ENCODE data around the gene RNASEH2B.

The RNASEH2B gene

GRCh38 chr13:50888362-50888761 lies 21.2 kb upstream of the RNASEH2B start:
- Histone ChIP-seq H3K36me3 (no peaks in the 10 kb centered on the region), H3K4me3 (no peak overlapping the region), H3K27ac (no peak overlapping the region), H3K27me3 (no peaks in the 10 kb centered on the region), H3K4me1 (no peaks in the 10 kb centered on the region), H3K9me3 (no peaks in the 10 kb centered on the region)
- intact Hi-C loops (cut with DNase I; ENCODE audit: low total_unique reads), result no loop called here
- TF ChIP-seq CTCF (IDR thresholded peaks at IDR 0.05), result no peak
- DNase-seq, result no peak

GRCh38 chr13:50889317-50889716 lies 20.3 kb upstream of the RNASEH2B start:
- TF ChIP-seq CTCF (IDR thresholded peaks at IDR 0.05), result no peak
- no peaks in the 10 kb centered on the region for H3K36me3 ChIP-seq
- H3K4me3 ChIP-seq, result no peak overlapping the region
- H3K27ac ChIP-seq, result no peak overlapping the region
- intact Hi-C loops (cut with DNase I; ENCODE audit: low total_unique reads), result no loop called here
- H3K27me3 ChIP-seq, result no peaks in the 10 kb centered on the region
- H3K4me1 ChIP-seq, result no peaks in the 10 kb centered on the region
- H3K9me3 ChIP-seq, result no peaks in the 10 kb centered on the region
- no peak for DNase-seq

GRCh38 chr13:50891206-50891605 lies 18.4 kb upstream of the RNASEH2B start:
- Histone ChIP-seq H3K9me3 (no peaks in the 10 kb centered on the region), H3K4me3 (no peak overlapping the region), H3K27me3 (no peaks in the 10 kb centered on the region), H3K4me1 (no peaks in the 10 kb centered on the region), H3K36me3 (no peaks in the 10 kb centered on the region), H3K27ac (no peak overlapping the region)
- TF ChIP-seq CTCF (IDR thresholded peaks at IDR 0.05), result no peak
- no peak for DNase-seq
- intact Hi-C loops (cut with DNase I; ENCODE audit: low total_unique reads), result no loop called here

GRCh38 chr13:50892210-50892944 lies 17.2 kb upstream of the RNASEH2B start:
- intact Hi-C loops (cut with DNase I; ENCODE audit: low total_unique reads), result no loop called here
- TF ChIP-seq CTCF (IDR thresholded peaks at IDR 0.05), result no peak
- Histone ChIP-seq H3K9me3 (no peaks in the 10 kb centered on the region), H3K27ac (no peak overlapping the region), H3K36me3 (no peaks in the 10 kb centered on the region), H3K4me1 (no peaks in the 10 kb centered on the region), H3K27me3 (no peaks in the 10 kb centered on the region), H3K4me3 (no peak overlapping the region)
- DNase-seq, result no peak

- no peaks in the 10 kb centered on the region for H3K36me3 ChIP-seq
- no peak for TF ChIP-seq CTCF (IDR thresholded peaks at IDR 0.05)
- DNase-seq, result no peak
- no peak overlapping the region for H3K4me3 ChIP-seq
- no peak overlapping the region for H3K27ac ChIP-seq
- intact Hi-C loops (cut with DNase I; ENCODE audit: low total_unique reads), result no loop called here
- H3K9me3 ChIP-seq, result no peaks in the 10 kb centered on the region
- H3K4me1 ChIP-seq, result no peaks in the 10 kb centered on the region
- H3K27me3 ChIP-seq, result no peaks in the 10 kb centered on the region
Observed at GRCh38 chr13:50893211-50893852, 16.3 kb upstream of the RNASEH2B start.

All from tibial artery (tissue), 4 donors.